HepG2 (cell line): ENCODE results near the gene WDR81. TPM values are rescaled to one million over a fixed set of nuclear protein-coding genes. Genes with fewer than 3 reads are reported as not detected.

Experiments
- ATRX ChIP-seq: sonication (generic); formaldehyde crosslinking; IDR thresholded peaks from 2 replicates; pipeline ENCODE4 v1.4.0; 2020; ENCODE audit warnings: missing genetic modification reagents, borderline replicate concordance
- FOXM1 ChIP-seq: sonication (generic); formaldehyde crosslinking; IDR thresholded peaks from 2 replicates; pipeline ENCODE4 v1.5.0; 2020; ENCODE audit warnings: missing genetic modification reagents
- NPAS2 ChIP-seq: sonication (generic); formaldehyde crosslinking; IDR thresholded peaks from 2 replicates; pipeline ENCODE4 v1.8.0; 2022; ENCODE audit warnings: mild to moderate bottlenecking, missing genetic modification reagents, borderline replicate concordance
- NR2F1 ChIP-seq, 2 experiments: fragments of 450-650 bp in 1 of 2; formaldehyde crosslinking in 1 of 2; IDR thresholded peaks; 2 replicates each; pipeline versions ENCODE4 v1.5.0 to v1.6.1; 2016 to 2020; ENCODE audit warnings: mild to moderate bottlenecking in 1 of 2, missing compliant biosample characterization in 1 of 2, missing genetic modification reagents in 1 of 2, moderate library complexity in 1 of 2
- PAX8 ChIP-seq: sonication (generic); formaldehyde crosslinking; IDR thresholded peaks from 2 replicates; pipeline ENCODE4 v1.8.0; 2022; ENCODE audit warnings: mild to moderate bottlenecking, missing genetic modification reagents, borderline replicate concordance
- REPIN1 ChIP-seq: sonication (generic); formaldehyde crosslinking; IDR thresholded peaks from 2 replicates; pipeline ENCODE4 v1.8.0; 2022; ENCODE audit warnings: missing genetic modification reagents, low read depth, mild to moderate bottlenecking, borderline replicate concordance
- TEAD2 ChIP-seq: sonication (generic); formaldehyde crosslinking; IDR thresholded peaks from 2 replicates; pipeline ENCODE4 v1.9.0; 2021; ENCODE audit warnings: missing genetic modification reagents
- YEATS4 ChIP-seq: sonication (generic); formaldehyde crosslinking; IDR thresholded peaks from 2 replicates; pipeline ENCODE4 v1.4.0; 2020; ENCODE audit warnings: missing genetic modification reagents, borderline replicate concordance
- YY1 ChIP-seq: IDR thresholded peaks from 2 replicates; pipeline ENCODE4 v1.6.1; 2011; ENCODE audit warnings: low read length, low read depth, moderate library complexity, mild to moderate bottlenecking; ENCODE audit not compliant: insufficient read depth, insufficient replicate concordance
- ZNF451 ChIP-seq: sonication (generic); formaldehyde crosslinking; IDR thresholded peaks from 2 replicates; pipeline ENCODE4 v1.5.0; 2020; ENCODE audit warnings: mild to moderate bottlenecking, missing genetic modification reagents
- ZNF501 ChIP-seq: sonication (generic); formaldehyde crosslinking; IDR thresholded peaks from 2 replicates; pipeline ENCODE4 v1.5.1; 2020; ENCODE audit warnings: mild to moderate bottlenecking, moderate library complexity, missing genetic modification reagents
- ZNF607 ChIP-seq: sonication (generic); formaldehyde crosslinking; IDR thresholded peaks from 2 replicates; pipeline ENCODE4 v1.5.1; 2020; ENCODE audit warnings: missing genetic modification reagents, mild to moderate bottlenecking, borderline replicate concordance
- ZSCAN22 ChIP-seq: sonication (generic); formaldehyde crosslinking; IDR thresholded peaks from 2 replicates; pipeline ENCODE4 v1.4.0; 2020; ENCODE audit warnings: mild to moderate bottlenecking, missing genetic modification reagents
- polyA plus RNA-seq, 8 experiments: library from polyadenylated mRNA; depleted of rRNA in 3 of 8; stranded (reverse) in 7 of 8; unstranded in 1 of 8; fragments of >200 nt; fragmentation: Illumina TruSeq in 4 of 8; extraction: Trizol in 4 of 8; gene quantifications; 2 replicates each; pipeline versions ENCODE4 v1.2.1 to v1.2.3, GENCODE V29; 2011 to 2016; ENCODE audit warnings: low read depth in 4 of 8, missing spikeins in 1 of 8, mixed read lengths in 1 of 8; ENCODE audit not compliant: insufficient read depth in 1 of 8
- total RNA-seq, 5 experiments: library from RNA; depleted of rRNA; stranded (reverse); fragments of >200 nt; fragmentation: Illumina TruSeq; extraction: Trizol; gene quantifications; 2 replicates each; pipeline ENCODE4 v1.2.3, GENCODE V29; 2016; ENCODE audit warnings: low read depth in 1 of 5
- TF ChIP-seq, protein P1 (sequence below): sonication (generic); formaldehyde crosslinking; conservative IDR thresholded peaks from 2 replicates; pipeline ENCODE4 v1.5.0; 2020; ENCODE audit warnings: missing genetic modification reagents
- TF ChIP-seq, protein P2 (sequence below): sonication (generic); formaldehyde crosslinking; IDR thresholded peaks from 2 replicates; pipeline ENCODE4 v1.4.0; 2020; ENCODE audit warnings: missing genetic modification reagents, borderline replicate concordance
- TF ChIP-seq, protein P3 (sequence below): sonication (generic); formaldehyde crosslinking; IDR thresholded peaks from 2 replicates; pipeline ENCODE4 v1.5.1; 2020; ENCODE audit warnings: mild to moderate bottlenecking, moderate library complexity, missing genetic modification reagents
- TF ChIP-seq, protein P4 (sequence below): sonication (generic); formaldehyde crosslinking; IDR thresholded peaks from 2 replicates; pipeline ENCODE4 v1.5.0; 2020; ENCODE audit warnings: missing genetic modification reagents
- TF ChIP-seq, protein P5 (sequence below): IDR thresholded peaks from 2 replicates; pipeline ENCODE4 v1.6.1; 2016; ENCODE audit warnings: missing compliant biosample characterization, missing genetic modification reagents, borderline replicate concordance
- TF ChIP-seq, protein P6 (sequence below): sonication (generic); formaldehyde crosslinking; IDR thresholded peaks from 2 replicates; pipeline ENCODE4 v1.4.0; 2020; ENCODE audit warnings: mild to moderate bottlenecking, missing genetic modification reagents

The WDR81 gene
- total and polyA plus RNA-seq, 2 of the 13 experiments (the other 11 are each of a cell fraction or from before 2014, with no cell fraction given) = 9.1 to 16.7 TPM

DNA sequence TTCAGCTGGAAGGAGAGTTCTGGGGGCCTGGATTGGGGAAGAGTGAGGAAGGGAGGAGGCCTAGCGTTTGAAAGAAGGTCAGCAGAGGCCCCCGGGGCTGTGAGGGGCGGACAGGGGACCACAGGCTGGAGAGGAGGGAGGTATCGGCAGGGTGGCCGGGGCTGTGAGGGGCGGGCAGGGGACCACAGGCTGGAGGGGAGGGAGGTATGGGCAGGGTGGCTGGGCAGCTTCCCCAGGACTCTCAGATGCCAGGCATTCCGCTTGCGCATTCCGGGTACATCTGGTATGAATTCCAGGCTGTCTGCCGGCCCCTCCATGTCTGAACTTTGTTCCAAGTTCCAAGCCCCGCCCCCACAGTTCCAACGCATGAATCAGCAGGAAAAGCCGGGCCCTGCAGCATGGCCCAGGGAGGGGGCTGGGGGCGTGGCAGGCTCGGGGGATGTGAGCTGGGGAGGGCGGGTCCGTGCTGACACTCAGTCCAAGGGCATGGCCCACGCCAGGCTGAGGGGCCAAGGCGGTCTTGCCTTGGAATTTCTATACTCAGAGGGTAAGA is 10.0 kb upstream of the WDR81 start (continued):
- TF ChIP-seq, protein P1, sequence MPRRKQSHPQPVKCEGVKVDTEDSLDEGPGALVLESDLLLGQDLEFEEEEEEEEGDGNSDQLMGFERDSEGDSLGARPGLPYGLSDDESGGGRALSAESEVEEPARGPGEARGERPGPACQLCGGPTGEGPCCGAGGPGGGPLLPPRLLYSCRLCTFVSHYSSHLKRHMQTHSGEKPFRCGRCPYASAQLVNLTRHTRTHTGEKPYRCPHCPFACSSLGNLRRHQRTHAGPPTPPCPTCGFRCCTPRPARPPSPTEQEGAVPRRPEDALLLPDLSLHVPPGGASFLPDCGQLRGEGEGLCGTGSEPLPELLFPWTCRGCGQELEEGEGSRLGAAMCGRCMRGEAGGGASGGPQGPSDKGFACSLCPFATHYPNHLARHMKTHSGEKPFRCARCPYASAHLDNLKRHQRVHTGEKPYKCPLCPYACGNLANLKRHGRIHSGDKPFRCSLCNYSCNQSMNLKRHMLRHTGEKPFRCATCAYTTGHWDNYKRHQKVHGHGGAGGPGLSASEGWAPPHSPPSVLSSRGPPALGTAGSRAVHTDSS (CRISPR knock-in tag) = no peak
- TF ChIP-seq ZNF501 (CRISPR knock-in tag) = no peak; the same call in 1 of the 2 replicates
- TF ChIP-seq, protein P2, sequence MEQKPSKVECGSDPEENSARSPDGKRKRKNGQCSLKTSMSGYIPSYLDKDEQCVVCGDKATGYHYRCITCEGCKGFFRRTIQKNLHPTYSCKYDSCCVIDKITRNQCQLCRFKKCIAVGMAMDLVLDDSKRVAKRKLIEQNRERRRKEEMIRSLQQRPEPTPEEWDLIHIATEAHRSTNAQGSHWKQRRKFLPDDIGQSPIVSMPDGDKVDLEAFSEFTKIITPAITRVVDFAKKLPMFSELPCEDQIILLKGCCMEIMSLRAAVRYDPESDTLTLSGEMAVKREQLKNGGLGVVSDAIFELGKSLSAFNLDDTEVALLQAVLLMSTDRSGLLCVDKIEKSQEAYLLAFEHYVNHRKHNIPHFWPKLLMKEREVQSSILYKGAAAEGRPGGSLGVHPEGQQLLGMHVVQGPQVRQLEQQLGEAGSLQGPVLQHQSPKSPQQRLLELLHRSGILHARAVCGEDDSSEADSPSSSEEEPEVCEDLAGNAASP (CRISPR knock-in tag) = 0 out of 2 replicates have a peak, but pooled peaks have one; percentile 46
- no peak for TF ChIP-seq ZSCAN22 (CRISPR knock-in tag)
- no peak for TF ChIP-seq NPAS2 (CRISPR knock-in tag)
- TF ChIP-seq, protein P3, sequence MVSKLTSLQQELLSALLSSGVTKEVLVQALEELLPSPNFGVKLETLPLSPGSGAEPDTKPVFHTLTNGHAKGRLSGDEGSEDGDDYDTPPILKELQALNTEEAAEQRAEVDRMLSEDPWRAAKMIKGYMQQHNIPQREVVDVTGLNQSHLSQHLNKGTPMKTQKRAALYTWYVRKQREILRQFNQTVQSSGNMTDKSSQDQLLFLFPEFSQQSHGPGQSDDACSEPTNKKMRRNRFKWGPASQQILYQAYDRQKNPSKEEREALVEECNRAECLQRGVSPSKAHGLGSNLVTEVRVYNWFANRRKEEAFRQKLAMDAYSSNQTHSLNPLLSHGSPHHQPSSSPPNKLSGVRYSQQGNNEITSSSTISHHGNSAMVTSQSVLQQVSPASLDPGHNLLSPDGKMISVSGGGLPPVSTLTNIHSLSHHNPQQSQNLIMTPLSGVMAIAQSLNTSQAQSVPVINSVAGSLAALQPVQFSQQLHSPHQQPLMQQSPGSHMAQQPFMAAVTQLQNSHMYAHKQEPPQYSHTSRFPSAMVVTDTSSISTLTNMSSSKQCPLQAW (CRISPR knock-in tag) = peak; percentile 77; the same call in 1 of the 2 replicates
- peak; percentile 16; the same call in 1 of the 2 replicates for TF ChIP-seq YEATS4
- peak; percentile 10 to 43; a peak in 2 of 4 replicates for TF ChIP-seq NR2F1 (CRISPR knock-in tag; IDR thresholded peaks at IDR 0.05)
- peak; percentile 90; the same call in 1 of the 2 replicates for TF ChIP-seq TEAD2
- TF ChIP-seq PAX8 (CRISPR knock-in tag) = no peak
- TF ChIP-seq, protein P4, sequence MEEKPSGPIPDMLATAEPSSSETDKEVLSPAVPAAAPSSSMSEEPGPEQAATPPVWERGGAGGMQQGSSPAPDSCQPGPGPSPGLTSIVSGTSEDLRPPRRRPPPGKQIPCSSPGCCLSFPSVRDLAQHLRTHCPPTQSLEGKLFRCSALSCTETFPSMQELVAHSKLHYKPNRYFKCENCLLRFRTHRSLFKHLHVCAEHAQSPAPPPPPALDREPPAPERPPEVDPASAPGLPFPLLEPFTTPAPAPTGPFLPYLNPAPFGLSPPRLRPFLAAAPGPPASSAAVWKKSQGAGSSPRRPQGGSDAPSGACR = 0 out of 2 replicates have a peak, but pooled peaks have one; percentile 30
- TF ChIP-seq, protein P5, sequence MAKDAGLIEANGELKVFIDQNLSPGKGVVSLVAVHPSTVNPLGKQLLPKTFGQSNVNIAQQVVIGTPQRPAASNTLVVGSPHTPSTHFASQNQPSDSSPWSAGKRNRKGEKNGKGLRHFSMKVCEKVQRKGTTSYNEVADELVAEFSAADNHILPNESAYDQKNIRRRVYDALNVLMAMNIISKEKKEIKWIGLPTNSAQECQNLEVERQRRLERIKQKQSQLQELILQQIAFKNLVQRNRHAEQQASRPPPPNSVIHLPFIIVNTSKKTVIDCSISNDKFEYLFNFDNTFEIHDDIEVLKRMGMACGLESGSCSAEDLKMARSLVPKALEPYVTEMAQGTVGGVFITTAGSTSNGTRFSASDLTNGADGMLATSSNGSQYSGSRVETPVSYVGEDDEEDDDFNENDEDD (CRISPR knock-in tag) = no peak
- TF ChIP-seq YY1 = peak; percentile 50
- no peak for TF ChIP-seq ATRX
- TF ChIP-seq REPIN1 (CRISPR knock-in tag) = no peak
- TF ChIP-seq ZNF607 (CRISPR knock-in tag) = 0 out of 2 replicates have a peak, but pooled peaks have one; percentile 8
- TF ChIP-seq FOXM1 (CRISPR knock-in tag) = no peak
- TF ChIP-seq, protein P6, sequence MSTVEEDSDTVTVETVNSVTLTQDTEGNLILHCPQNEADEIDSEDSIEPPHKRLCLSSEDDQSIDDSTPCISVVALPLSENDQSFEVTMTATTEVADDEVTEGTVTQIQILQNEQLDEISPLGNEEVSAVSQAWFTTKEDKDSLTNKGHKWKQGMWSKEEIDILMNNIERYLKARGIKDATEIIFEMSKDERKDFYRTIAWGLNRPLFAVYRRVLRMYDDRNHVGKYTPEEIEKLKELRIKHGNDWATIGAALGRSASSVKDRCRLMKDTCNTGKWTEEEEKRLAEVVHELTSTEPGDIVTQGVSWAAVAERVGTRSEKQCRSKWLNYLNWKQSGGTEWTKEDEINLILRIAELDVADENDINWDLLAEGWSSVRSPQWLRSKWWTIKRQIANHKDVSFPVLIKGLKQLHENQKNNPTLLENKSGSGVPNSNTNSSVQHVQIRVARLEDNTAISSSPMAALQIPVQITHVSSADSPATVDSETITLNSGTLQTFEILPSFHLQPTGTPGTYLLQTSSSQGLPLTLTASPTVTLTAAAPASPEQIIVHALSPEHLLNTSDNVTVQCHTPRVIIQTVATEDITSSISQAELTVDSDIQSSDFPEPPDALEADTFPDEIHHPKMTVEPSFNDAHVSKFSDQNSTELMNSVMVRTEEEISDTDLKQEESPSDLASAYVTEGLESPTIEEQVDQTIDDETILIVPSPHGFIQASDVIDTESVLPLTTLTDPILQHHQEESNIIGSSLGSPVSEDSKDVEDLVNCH (CRISPR knock-in tag) = no peak
- TF ChIP-seq ZNF451 (CRISPR knock-in tag) = no peak
